Gastrocnemius medialis (tissue), 4 donors: ENCODE results near the gene KIR3DL3.
"Not testable (repeated sequence)": the region's sequence is repeated elsewhere in the genome, so short reads cannot be mapped to it uniquely, and the experiment has no call there.

ENCODE experiments used
- CTCF ChIP-seq, 5 experiments: fragments of 450-650 bp in 3 of 5; fragments of 200-600 bp in 2 of 5; sonication (generic) in 2 of 5; IDR thresholded peaks in 4 of 5; conservative IDR thresholded peaks in 1 of 5; 1 replicate in 4 of 5; 2 replicates in 1 of 5; pipeline ENCODE4 v1.5.1; 2016 to 2019; ENCODE audit warnings: antibody characterized with exemption in 5 of 5, mild to moderate bottlenecking in 3 of 5, moderate library complexity in 3 of 5
- POLR2A ChIP-seq, 2 donors: fragments of 450-650 bp; IDR thresholded peaks; one replicate each; pipeline ENCODE4 v1.6.1; 2017; ENCODE audit warnings: antibody characterized with exemption in 2 of 2, mild to moderate bottlenecking in 2 of 2, moderate library complexity in 2 of 2

- TF ChIP-seq CTCF (IDR thresholded peaks at IDR 0.05 in 4 of 5, conservative IDR thresholded peaks at IDR 0.05 in 1 of 5); POLR2A (IDR thresholded peaks at IDR 0.05): not testable (repeated sequence)
These were observed 53.6 kb downstream of the KIR3DL3 start for GRCh38 chr19:54777851-54778250.
